Stimulated activated naive CD8-positive, alpha-beta T cell treated with anti-CD3 and anti-CD28 coated beads, Interleukin-15, Interleukin-2, amounts not matched to agents 100 ng/mL and 50 ng/mL, for 24 hours (primary cell): ENCODE data around the gene SLC50A1.
"Not testable (repeated sequence)": the region's sequence is repeated elsewhere in the genome, so short reads cannot be mapped to it uniquely, and the experiment has no call there.

Source experiments
- H3K27ac Mint-ChIP-seq: one replicate; pipeline ENCODE4 v1.8.0; 2021; ENCODE audit warnings: mild to moderate bottlenecking, mixed read lengths
- H3K27me3 Mint-ChIP-seq: one replicate; pipeline ENCODE4 v1.8.0; 2021; ENCODE audit warnings: mixed read lengths
- H3K36me3 Mint-ChIP-seq: one replicate; pipeline ENCODE4 v1.8.0; 2021; ENCODE audit warnings: low read depth, mixed read lengths
- H3K4me1 Mint-ChIP-seq: one replicate; pipeline ENCODE4 v1.8.0; 2021; ENCODE audit warnings: low read depth, mixed read lengths
- H3K4me3 Mint-ChIP-seq: one replicate; pipeline ENCODE4 v1.8.0; 2021; ENCODE audit warnings: mild to moderate bottlenecking, mixed read lengths
- H3K9me3 Mint-ChIP-seq: one replicate; pipeline ENCODE4 v1.8.0; 2021; ENCODE audit warnings: mixed read lengths

The SLC50A1 gene

DNA sequence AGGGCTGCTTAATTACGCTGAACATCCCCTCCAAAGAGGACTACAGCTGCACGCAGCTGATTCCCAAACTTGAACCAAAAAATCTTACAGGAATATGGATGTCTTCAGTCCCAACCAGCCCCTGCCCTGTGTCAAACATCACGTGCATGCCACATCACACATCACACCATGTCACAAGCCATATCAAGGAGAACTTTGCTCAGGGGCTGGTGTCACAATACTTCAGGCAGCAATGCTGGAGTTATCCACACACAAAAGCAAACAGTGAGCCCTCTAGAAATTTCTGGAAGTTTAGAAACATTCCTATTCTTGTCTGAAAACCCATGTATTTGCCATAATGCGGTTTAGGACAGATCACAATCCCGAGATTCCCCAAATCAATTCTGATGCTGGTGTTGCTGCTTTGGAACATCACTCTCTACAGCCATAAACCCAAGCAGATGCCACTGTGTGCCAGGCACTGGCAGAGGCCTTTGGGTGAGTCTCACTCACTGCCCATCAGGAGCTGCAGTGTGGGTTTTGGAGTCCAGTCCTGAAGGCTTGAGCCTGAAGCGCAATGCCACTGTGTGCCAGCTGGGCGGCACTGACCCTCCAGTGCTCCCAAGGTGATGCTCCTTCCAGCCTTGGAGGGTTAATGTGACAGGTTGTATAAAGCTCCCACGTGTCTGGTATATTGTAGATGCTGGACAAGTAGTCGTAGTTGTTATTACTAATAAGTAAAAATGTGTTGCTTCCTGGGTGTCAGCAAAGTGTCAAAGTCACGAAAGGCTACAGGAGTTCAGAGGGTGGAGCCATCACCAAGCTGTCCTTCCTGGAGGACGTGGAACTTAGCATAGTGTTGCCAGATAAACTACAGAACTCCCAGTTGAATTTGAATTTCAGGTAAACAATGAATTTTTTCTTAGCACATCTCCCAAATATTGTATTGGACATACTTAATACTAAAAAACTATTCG, 28.1 kb upstream of the SLC50A1 start:
- H3K4me3 Mint-ChIP-seq: no peak overlapping the region
- H3K9me3 Mint-ChIP-seq: no peaks in the 10 kb centered on the region
- no peaks in the 10 kb centered on the region for H3K4me1 Mint-ChIP-seq
- no peaks in the 10 kb centered on the region for H3K36me3 Mint-ChIP-seq
- H3K27ac Mint-ChIP-seq: no peak overlapping the region
- no peaks in the 10 kb centered on the region for H3K27me3 Mint-ChIP-seq

- Mint-ChIP-seq H3K27ac (no peak overlapping the region), H3K36me3 (no peaks in the 10 kb centered on the region), H3K4me3 (no peak overlapping the region), H3K4me1 (no peaks in the 10 kb centered on the region), H3K9me3 (no peaks in the 10 kb centered on the region), H3K27me3 (no peaks in the 10 kb centered on the region)
These were observed 27.4 kb upstream of the SLC50A1 start for GRCh38 chr1:155108296-155108695.

DNA sequence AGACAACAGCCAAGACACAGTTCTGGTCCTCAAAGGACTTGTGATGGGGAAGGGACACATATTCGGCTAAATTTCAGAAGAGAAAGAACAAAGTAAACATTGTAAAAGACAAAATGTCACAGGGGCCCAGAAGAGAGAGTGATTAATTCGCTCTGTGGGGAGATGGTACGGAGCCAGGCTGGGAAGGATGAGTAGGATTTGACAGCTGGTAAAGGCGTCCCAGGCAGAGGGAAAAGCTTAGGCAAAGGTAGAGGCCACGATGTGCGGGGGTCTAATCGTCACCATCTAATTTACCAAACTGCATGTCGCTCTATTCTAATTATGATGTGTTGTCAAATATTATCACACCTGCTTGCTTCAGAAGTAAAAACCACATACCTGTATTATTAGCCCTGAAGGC, 25.3 kb upstream of the SLC50A1 start:
- Mint-ChIP-seq H3K27ac (no peak overlapping the region), H3K36me3 (no peaks in the 10 kb centered on the region), H3K27me3 (no peaks in the 10 kb centered on the region), H3K9me3 (no peaks in the 10 kb centered on the region), H3K4me3 (no peak overlapping the region), H3K4me1 (no peaks in the 10 kb centered on the region)

GRCh38 chr1:155110826-155111225, 24.8 kb upstream of the SLC50A1 start:
- no peaks in the 10 kb centered on the region for H3K36me3 Mint-ChIP-seq
- no peak overlapping the region for H3K27ac Mint-ChIP-seq
- H3K4me3 Mint-ChIP-seq: no peak overlapping the region
- H3K4me1 Mint-ChIP-seq: no peaks in the 10 kb centered on the region
- no peaks in the 10 kb centered on the region for H3K9me3 Mint-ChIP-seq
- H3K27me3 Mint-ChIP-seq: no peaks in the 10 kb centered on the region

DNA sequence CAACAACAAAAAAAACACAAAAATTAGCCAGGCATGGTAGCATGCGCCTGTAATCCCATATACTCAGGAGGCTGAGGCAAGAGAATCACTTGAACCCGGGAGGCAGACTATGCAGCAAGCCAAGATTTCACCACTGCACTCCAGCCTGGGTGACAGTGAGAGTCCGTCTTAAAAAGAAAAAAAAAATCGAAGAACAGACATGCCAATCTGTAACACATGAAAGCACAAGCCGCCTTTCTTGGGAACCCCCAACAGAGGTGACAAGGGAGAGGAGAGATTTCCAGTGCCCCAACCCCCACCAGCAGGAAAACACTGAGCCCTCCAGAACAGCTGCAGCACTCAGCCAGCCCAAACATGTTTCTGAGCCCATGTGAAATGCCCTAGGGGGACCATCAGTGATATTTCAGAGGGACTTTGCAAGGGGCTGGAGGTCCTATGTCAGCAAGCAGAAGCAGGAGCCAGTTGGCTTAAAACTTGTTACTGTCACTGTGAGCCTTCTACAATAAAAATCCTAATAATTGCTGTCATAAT, 22.1 kb upstream of the SLC50A1 start:
- no peaks in the 10 kb centered on the region for H3K9me3 Mint-ChIP-seq
- no peak overlapping the region for H3K27ac Mint-ChIP-seq
- no peaks in the 10 kb centered on the region for H3K36me3 Mint-ChIP-seq
- no peaks in the 10 kb centered on the region for H3K4me1 Mint-ChIP-seq
- H3K4me3 Mint-ChIP-seq: no peak overlapping the region
- no peaks in the 10 kb centered on the region for H3K27me3 Mint-ChIP-seq

DNA sequence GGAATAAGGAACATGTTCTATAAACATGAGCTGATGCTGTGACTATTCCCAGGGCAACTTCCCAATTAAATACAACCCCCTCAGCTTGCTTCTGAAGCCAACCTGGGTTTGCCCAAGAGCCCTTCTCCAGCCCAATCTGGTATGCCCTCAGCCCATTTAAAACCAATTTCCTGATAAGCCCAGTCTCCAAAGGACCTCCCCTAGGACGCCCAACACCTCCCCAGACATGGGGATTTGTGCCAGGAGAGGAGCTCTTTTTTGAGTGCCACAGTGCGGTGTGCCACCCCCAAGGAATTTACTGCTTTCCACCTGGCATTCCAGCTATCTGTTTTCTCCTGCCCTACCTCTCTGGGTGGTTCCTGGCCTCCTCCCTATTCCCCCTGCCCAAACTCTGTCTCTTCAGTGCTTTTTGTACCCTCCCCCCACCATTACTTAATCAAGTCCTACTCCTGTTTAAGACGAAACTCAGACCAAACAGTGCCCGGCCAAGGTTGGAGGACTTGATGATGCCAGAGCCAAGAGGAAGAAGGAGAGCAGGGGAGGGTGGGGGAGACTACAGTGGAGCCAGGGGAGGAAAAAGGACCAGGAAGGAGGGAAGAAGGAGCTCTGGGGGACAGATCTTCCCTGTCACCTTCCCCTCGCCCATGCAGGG, 19.4 kb upstream of the SLC50A1 start:
- Mint-ChIP-seq H3K36me3 (no peaks in the 10 kb centered on the region), H3K9me3 (no peaks in the 10 kb centered on the region), H3K4me3 (no peak overlapping the region), H3K27me3 (no peaks in the 10 kb centered on the region), H3K27ac (no peak overlapping the region), H3K4me1 (no peaks in the 10 kb centered on the region)

GRCh38 chr1:155117610-155118009, 18.0 kb upstream of the SLC50A1 start:
- no peaks in the 10 kb centered on the region for H3K9me3 Mint-ChIP-seq
- no peak overlapping the region for H3K4me3 Mint-ChIP-seq
- no peaks in the 10 kb centered on the region for H3K27me3 Mint-ChIP-seq
- no peaks in the 10 kb centered on the region for H3K4me1 Mint-ChIP-seq
- H3K36me3 Mint-ChIP-seq: no peaks in the 10 kb centered on the region
- H3K27ac Mint-ChIP-seq: no peak overlapping the region

DNA sequence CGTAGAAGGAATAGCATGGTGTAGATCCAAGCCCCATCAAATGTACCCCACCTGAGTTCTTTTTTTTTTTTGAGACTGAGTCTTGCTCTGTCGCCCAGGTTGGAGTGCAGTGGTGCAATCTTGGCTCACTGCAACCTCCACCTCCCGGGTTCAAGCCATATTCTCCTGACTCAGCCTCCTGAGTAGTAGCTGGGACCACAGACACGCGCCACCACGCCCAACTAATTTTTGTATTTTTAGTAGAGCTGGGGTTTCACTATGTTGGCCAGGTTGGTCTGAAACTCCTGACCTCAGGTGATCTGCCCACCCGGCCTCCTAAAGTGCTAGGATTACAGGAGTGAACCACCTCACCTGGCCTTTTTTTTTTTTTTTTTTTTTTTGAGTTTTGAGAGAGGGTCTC, 17.6 kb upstream of the SLC50A1 start:
- not testable (repeated sequence) for H3K27me3 Mint-ChIP-seq, H3K4me1 Mint-ChIP-seq, H3K4me3 Mint-ChIP-seq, H3K36me3 Mint-ChIP-seq, H3K9me3 Mint-ChIP-seq, H3K27ac Mint-ChIP-seq

DNA sequence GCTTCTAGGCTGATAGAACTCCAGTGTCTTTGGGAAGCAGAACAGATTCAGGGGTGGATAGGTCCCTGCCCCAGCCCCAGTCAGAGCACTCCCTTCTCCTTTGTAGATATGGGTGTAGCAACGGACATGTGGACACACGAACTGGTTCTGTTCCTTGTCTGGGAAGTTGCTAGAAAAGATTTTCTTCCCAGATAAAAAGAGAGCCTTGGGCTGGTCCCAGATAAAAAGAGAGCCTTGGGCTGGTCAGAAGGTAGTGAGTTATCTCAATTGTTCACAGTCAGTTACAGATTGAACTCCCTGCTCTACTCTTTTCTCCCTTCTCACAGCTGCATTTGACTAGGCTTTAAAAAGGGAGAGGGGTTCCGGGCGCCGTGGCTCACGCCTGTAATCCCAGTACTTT, 15.4 kb upstream of the SLC50A1 start:
- Mint-ChIP-seq H3K4me3 (no peak overlapping the region), H3K9me3 (no peaks in the 10 kb centered on the region), H3K27ac (no peak overlapping the region), H3K36me3 (no peaks in the 10 kb centered on the region), H3K27me3 (no peaks in the 10 kb centered on the region), H3K4me1 (no peaks in the 10 kb centered on the region)

DNA sequence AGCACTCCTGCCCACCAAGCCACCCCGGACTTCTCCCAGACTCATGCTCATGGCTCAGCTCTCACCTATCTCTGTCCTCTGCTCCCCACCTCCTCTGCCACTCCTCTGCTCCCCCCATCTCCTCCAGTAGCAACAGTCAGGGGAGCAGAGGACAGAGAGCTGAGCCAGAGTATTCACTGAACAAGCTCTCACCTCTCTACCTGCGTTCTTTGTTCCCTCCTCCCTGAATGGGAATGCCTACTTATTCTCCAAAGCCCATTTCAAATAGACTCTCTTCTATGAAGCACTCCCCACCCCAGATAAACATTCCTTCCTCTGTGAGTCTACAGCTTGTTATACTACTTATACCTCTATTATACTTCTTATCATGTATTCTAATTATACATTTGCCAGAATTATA, 14.4 kb upstream of the SLC50A1 start:
- H3K27me3 Mint-ChIP-seq: no peaks in the 10 kb centered on the region
- H3K27ac Mint-ChIP-seq: no peak overlapping the region
- no peaks in the 10 kb centered on the region for H3K9me3 Mint-ChIP-seq
- no peaks in the 10 kb centered on the region for H3K36me3 Mint-ChIP-seq
- H3K4me1 Mint-ChIP-seq: peaks cover 3% of the 10 kb centered on the region
- H3K4me3 Mint-ChIP-seq: no peak overlapping the region

DNA sequence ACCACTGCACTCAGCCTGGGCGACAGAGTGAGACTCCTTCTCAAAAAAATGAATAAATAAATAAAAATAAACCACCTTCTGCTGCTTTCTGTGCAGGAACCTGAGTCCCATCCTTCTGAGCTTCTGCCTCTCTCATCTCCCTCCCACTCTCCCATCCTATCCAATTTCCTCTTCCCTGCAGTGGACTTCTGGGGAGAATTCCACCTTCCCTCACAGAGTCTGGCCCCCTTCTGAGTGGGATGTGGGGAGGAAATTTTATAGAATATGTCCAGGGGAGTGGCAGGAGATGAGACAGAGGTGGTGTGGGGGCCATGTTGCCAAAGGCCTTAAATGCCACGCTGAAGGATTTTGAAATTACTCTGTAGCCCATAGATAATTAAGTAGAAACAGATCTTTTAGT, 13.3 kb upstream of the SLC50A1 start:
- H3K36me3 Mint-ChIP-seq: no peaks in the 10 kb centered on the region
- H3K27ac Mint-ChIP-seq: no peak overlapping the region
- peaks cover 10% of the 10 kb centered on the region for H3K4me1 Mint-ChIP-seq

DNA sequence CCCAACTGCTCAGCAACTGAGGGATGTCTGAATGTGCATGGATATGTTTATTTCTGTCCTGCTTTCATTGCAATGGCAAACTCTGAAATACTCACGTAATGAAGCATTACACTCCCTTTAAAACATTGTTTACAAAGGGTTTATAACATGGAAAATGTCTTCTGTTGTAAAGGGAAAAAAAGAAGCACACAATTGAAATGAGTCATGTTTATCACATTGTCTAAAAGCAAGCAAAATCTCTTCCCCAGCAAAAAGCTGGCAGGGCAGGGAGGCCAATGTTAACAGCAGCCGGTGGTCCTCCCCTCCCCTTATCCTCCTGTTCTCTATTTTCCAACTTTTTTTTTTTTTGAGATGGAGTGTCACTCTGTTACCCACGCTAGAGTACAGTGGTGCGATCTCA, 11.9 kb upstream of the SLC50A1 start:
- no peak overlapping the region for H3K4me3 Mint-ChIP-seq
- H3K36me3 Mint-ChIP-seq: no peaks in the 10 kb centered on the region
- no peak overlapping the region for H3K27ac Mint-ChIP-seq
- peaks cover 16% of the 10 kb centered on the region for H3K27me3 Mint-ChIP-seq
- peaks cover 23% of the 10 kb centered on the region for H3K4me1 Mint-ChIP-seq
- H3K9me3 Mint-ChIP-seq: no peaks in the 10 kb centered on the region

More for the DNA sequence above, 13.3 kb upstream of the SLC50A1 start:
- Mint-ChIP-seq H3K4me3 (no peak overlapping the region), H3K9me3 (no peaks in the 10 kb centered on the region), H3K27me3 (peaks cover 7% of the 10 kb centered on the region)

DNA sequence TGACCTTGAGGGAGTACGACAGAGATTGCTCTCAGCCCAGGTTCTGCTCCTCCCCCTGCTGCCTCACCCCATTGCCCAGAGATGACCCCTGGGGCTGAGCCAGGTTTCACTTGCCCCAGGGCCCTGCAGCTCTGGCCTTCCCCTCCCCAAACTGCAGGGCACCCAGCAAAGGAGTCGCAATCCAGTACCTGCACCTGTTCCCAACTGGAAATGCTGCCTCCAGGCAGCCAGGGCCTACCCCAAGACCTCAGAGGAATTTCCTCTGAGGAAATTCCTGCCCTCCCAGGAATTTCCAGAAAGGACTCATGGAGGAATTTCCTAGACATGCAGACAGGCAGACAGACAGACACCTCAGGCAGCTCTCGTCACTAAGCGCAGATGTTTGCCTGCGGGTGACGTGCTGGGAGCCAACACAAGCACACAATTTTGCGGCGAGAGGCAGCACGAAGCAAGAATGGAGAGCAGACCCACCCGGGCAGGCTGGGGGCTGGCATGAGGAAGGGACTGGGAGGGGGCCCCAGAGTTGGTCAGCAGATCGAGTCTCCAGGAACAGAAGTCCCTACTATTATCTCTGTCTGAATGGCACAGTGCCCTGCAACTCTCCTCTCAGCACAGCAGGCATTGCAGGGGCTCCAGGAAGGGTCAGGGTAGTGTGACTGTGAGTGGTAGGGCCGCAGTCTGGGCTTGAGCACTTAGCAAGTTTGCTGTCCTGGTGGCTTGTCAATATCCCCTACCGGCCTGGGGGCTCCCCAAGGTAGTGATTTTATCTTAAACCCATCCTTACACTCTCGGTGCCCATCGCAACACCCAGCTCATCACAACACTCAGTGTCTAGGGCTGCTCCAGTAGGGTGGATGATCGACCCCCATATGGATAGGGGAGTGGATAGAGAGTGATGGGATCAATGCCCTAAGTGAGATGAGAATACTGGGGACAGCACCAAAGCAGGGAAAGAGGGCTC, 10.9 kb upstream of the SLC50A1 start:
- peaks cover 16% of the 10 kb centered on the region for H3K27me3 Mint-ChIP-seq
- H3K27ac Mint-ChIP-seq: no peak overlapping the region
- H3K4me3 Mint-ChIP-seq: no peak overlapping the region
- H3K36me3 Mint-ChIP-seq: no peaks in the 10 kb centered on the region
- no peaks in the 10 kb centered on the region for H3K9me3 Mint-ChIP-seq
- H3K4me1 Mint-ChIP-seq: peaks cover 33% of the 10 kb centered on the region

- H3K4me1 Mint-ChIP-seq: peaks cover 36% of the 10 kb centered on the region
- no peaks in the 10 kb centered on the region for H3K36me3 Mint-ChIP-seq
- H3K27me3 Mint-ChIP-seq: peaks cover 16% of the 10 kb centered on the region
These were observed 10.1 kb upstream of the SLC50A1 start for GRCh38 chr1:155125511-155125945.

More at GRCh38 chr1:155125511-155125945, 10.1 kb upstream of the SLC50A1 start:
- no peak overlapping the region for H3K4me3 Mint-ChIP-seq
- no peak overlapping the region for H3K27ac Mint-ChIP-seq
- H3K9me3 Mint-ChIP-seq: no peaks in the 10 kb centered on the region
